Liver (tissue), 9 donors: ENCODE results near the gene PTPRD. TPM values are rescaled to one million over a fixed set of nuclear protein-coding genes. Genes with fewer than 3 reads are reported as not detected.

Experiments
- DNase-seq: peaks from one replicate; pipeline ENCODE4 v3.0.0-alpha.2; 2017; ENCODE audit warnings: low spot score
- H3K27ac ChIP-seq, 2 donors: one replicate each; pipeline ENCODE4 v1.7.0; 2013; ENCODE audit warnings: inconsistent platforms in 2 of 2, low read length in 2 of 2, control low read depth in 1 of 2, low read depth in 1 of 2, mild to moderate bottlenecking in 1 of 2
- H3K27me3 ChIP-seq, 4 donors: one replicate each; pipeline versions ENCODE4 v1.6.1 to v1.7.0; 2013; ENCODE audit warnings: low read length in 3 of 4, inconsistent platforms in 1 of 4, mild to moderate bottlenecking in 1 of 4, moderate library complexity in 1 of 4; ENCODE audit not compliant: control insufficient read depth in 4 of 4, insufficient read depth in 4 of 4
- H3K36me3 ChIP-seq, 4 donors: one replicate each; pipeline versions ENCODE4 v1.6.1 to v1.7.0; 2013; ENCODE audit warnings: low read length in 3 of 4, mild to moderate bottlenecking in 3 of 4, low read depth in 1 of 4, moderate library complexity in 1 of 4; ENCODE audit not compliant: control insufficient read depth in 4 of 4, insufficient read depth in 3 of 4
- H3K4me1 ChIP-seq, 4 donors: one replicate each; pipeline versions ENCODE4 v1.6.1 to v1.7.0; 2013; ENCODE audit warnings: low read length in 3 of 4, mild to moderate bottlenecking in 3 of 4, moderate library complexity in 1 of 4; ENCODE audit not compliant: control insufficient read depth in 4 of 4, insufficient read depth in 4 of 4
- H3K4me3 ChIP-seq, 3 donors: one replicate each; pipeline versions ENCODE4 v1.6.1 to v1.7.0; 2013; ENCODE audit warnings: low read length in 3 of 3, control low read depth in 1 of 3, low read depth in 1 of 3, mild to moderate bottlenecking in 1 of 3
- H3K9ac ChIP-seq, 2 donors: one replicate each; pipeline ENCODE4 v1.7.0; 2013; ENCODE audit warnings: low read length in 2 of 2, mild to moderate bottlenecking in 2 of 2, moderate library complexity in 2 of 2, control low read depth in 1 of 2, low read depth in 1 of 2
- H3K9me3 ChIP-seq, 4 donors: one replicate each; pipeline versions ENCODE4 v1.6.1 to v1.7.0; 2013; ENCODE audit warnings: low read length in 3 of 4; ENCODE audit not compliant: control insufficient read depth in 4 of 4
- ATF3 ChIP-seq: IDR thresholded peaks from 2 replicates; pipeline ENCODE4 v1.6.1; 2016; ENCODE audit warnings: antibody characterized with exemption
- EGR1 ChIP-seq, 2 donors: IDR thresholded peaks; 2 replicates each; pipeline ENCODE4 v1.6.1; 2016 to 2018; ENCODE audit warnings: antibody characterized with exemption in 2 of 2, low read depth in 2 of 2
- FOXA1 ChIP-seq: IDR thresholded peaks from 2 replicates; pipeline ENCODE4 v1.6.1; 2016; ENCODE audit warnings: antibody characterized with exemption
- FOXA2 ChIP-seq: IDR thresholded peaks from 2 replicates; pipeline ENCODE4 v1.6.1; 2016; ENCODE audit warnings: antibody characterized with exemption
- GABPA ChIP-seq, 2 donors: IDR thresholded peaks in 1 of 2; conservative IDR thresholded peaks in 1 of 2; 2 replicates each; pipeline ENCODE4 v1.6.1; 2016; ENCODE audit warnings: antibody characterized with exemption in 2 of 2, mild to moderate bottlenecking in 1 of 2, moderate library complexity in 1 of 2
- HNF4A ChIP-seq, 2 donors: conservative IDR thresholded peaks; 2 replicates each; pipeline ENCODE4 v1.6.1; 2016; ENCODE audit warnings: antibody characterized with exemption in 2 of 2, mild to moderate bottlenecking in 2 of 2
- JUND ChIP-seq, 2 donors: IDR thresholded peaks; 2 replicates each; pipeline ENCODE4 v1.6.1; 2016; ENCODE audit warnings: antibody characterized with exemption in 2 of 2
- NR2F2 ChIP-seq: IDR thresholded peaks from 2 replicates; pipeline ENCODE4 v1.6.1; 2016; ENCODE audit warnings: antibody characterized with exemption
- RAD21 ChIP-seq, 2 donors: IDR thresholded peaks; 2 replicates each; pipeline ENCODE4 v1.6.1; 2016; ENCODE audit warnings: antibody characterized with exemption in 2 of 2, mild to moderate bottlenecking in 2 of 2
- RXRA ChIP-seq, 2 donors: IDR thresholded peaks; 2 replicates each; pipeline ENCODE4 v1.6.1; 2017 to 2018; ENCODE audit warnings: antibody characterized with exemption in 2 of 2, mild to moderate bottlenecking in 1 of 2
- SP1 ChIP-seq: IDR thresholded peaks from 2 replicates; pipeline ENCODE4 v1.6.1; 2018; ENCODE audit warnings: antibody characterized with exemption, mild to moderate bottlenecking
- TAF1 ChIP-seq: conservative IDR thresholded peaks from 2 replicates; pipeline ENCODE4 v1.6.1; 2016; ENCODE audit warnings: antibody characterized with exemption, mild to moderate bottlenecking
- YY1 ChIP-seq: IDR thresholded peaks from 2 replicates; pipeline ENCODE4 v1.6.1; 2016; ENCODE audit warnings: antibody characterized with exemption, mild to moderate bottlenecking
- ZBTB33 ChIP-seq: IDR thresholded peaks from 2 replicates; pipeline ENCODE4 v1.6.1; 2016; ENCODE audit warnings: antibody characterized with exemption
- WGBS: extraction: QIAGEN DNeasy Blood & Tissue Kit; methylation state at CpG from one replicate; pipeline ENCODE4 v1.1.7; 2013; 5-methylcytosine and 5-hydroxymethylcytosine counted together
- polyA plus RNA-seq, 2 donors: library from polyadenylated mRNA; stranded (reverse) in 1 of 2; unstranded in 1 of 2; fragments of 200-250 nt in 1 of 2; fragments of >200 nt in 1 of 2; fragmentation: Nextera tagmentation in 1 of 2; extraction: Ambion mirVana in 1 of 2; gene quantifications; one replicate each; pipeline versions ENCODE4 v1.2.1 to v1.2.3, GENCODE V29; 2013 to 2015
- total RNA-seq, 2 donors: library from RNA; depleted of rRNA; stranded (reverse); fragments of >200 nt; gene quantifications; one replicate each; pipeline ENCODE4 v1.2.3, GENCODE V29; 2014
- TF ChIP-seq, protein P1 (sequence below): IDR thresholded peaks from 2 replicates; pipeline ENCODE4 v1.6.1; 2016; ENCODE audit warnings: antibody characterized with exemption
- TF ChIP-seq, protein P2 (sequence below): fragments of 150-350 bp; IDR thresholded peaks from 2 replicates; pipeline ENCODE4 v1.5.1; 2017; ENCODE audit warnings: improper control_type of control experiment, low read depth, low read length; ENCODE audit not compliant: missing input control
- TF ChIP-seq, protein P3 (sequence below): IDR thresholded peaks from 2 replicates; pipeline ENCODE4 v1.6.1; 2016; ENCODE audit warnings: antibody characterized with exemption, mild to moderate bottlenecking
- donor health status: healthy.
- donor health status: healthy.
- donor health status: healthy.
- donor health status: healthy.
- donor health status: healthy.

Gene PTPRD
- total and polyA plus RNA-seq, 4 donors, result 0.78 to 34.2 (median 4.7) TPM

DNA sequence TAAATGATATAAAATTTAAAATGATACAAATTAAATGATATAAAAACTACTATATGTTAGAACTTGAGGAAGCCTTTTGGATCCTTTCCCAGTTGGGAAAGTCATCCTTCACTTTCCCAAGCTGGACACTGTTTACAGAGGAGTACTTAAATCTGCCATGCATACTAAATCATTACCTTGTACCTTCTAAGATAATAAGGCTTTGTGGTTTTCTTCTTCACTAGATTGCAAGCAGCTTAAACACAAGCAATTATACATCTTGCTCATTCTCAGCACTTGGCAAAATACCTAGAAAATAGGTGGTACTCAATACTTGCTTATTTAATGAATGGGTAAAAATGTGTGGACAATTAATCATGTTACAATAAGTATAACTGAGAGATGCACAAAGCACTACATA is 666.8 kb downstream of the PTPRD start:
- Histone ChIP-seq H3K9me3 (no peaks in the 10 kb centered on the region), H3K4me3 (no peak overlapping the region), H3K4me1 (no peaks in the 10 kb centered on the region), H3K9ac (no peak overlapping the region), H3K27me3 (no peaks in the 10 kb centered on the region), H3K27ac (no peak overlapping the region), H3K36me3 (no peaks in the 10 kb centered on the region)
- TF ChIP-seq, protein P1, sequence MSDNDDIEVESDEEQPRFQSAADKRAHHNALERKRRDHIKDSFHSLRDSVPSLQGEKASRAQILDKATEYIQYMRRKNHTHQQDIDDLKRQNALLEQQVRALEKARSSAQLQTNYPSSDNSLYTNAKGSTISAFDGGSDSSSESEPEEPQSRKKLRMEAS, result no peak
- DNase-seq, result no peak

GRCh38 chr9:9942764-9943424 is 669.9 kb downstream of the PTPRD start:
- no peaks in the 10 kb centered on the region for H3K27me3 ChIP-seq
- H3K4me3 ChIP-seq, result no peak overlapping the region
- H3K36me3 ChIP-seq, result no peaks in the 10 kb centered on the region
- H3K9ac ChIP-seq, result no peak overlapping the region
- H3K27ac ChIP-seq, result no peak overlapping the region
- H3K9me3 ChIP-seq, result no peaks in the 10 kb centered on the region
- WGBS, result 23% methylated on average over 5 of the region's 5 CpGs
- DNase-seq, result peak; percentile 74
- no peak for TF ChIP-seq TAF1
- TF ChIP-seq FOXA1, result no peak
- TF ChIP-seq SP1, result no peak
- TF ChIP-seq RAD21 (IDR thresholded peaks at IDR 0.05), result peak; percentile 82 to 89
- no peak for TF ChIP-seq YY1
- TF ChIP-seq JUND (IDR thresholded peaks at IDR 0.05), result no peak
- no peak for TF ChIP-seq ATF3
- no peak for TF ChIP-seq GABPA (IDR thresholded peaks at IDR 0.05 in 1 of 2, conservative IDR thresholded peaks at IDR 0.05 in 1 of 2)
- TF ChIP-seq, protein P1, result no peak
- TF ChIP-seq FOXA2, result no peak
- TF ChIP-seq, protein P2, sequence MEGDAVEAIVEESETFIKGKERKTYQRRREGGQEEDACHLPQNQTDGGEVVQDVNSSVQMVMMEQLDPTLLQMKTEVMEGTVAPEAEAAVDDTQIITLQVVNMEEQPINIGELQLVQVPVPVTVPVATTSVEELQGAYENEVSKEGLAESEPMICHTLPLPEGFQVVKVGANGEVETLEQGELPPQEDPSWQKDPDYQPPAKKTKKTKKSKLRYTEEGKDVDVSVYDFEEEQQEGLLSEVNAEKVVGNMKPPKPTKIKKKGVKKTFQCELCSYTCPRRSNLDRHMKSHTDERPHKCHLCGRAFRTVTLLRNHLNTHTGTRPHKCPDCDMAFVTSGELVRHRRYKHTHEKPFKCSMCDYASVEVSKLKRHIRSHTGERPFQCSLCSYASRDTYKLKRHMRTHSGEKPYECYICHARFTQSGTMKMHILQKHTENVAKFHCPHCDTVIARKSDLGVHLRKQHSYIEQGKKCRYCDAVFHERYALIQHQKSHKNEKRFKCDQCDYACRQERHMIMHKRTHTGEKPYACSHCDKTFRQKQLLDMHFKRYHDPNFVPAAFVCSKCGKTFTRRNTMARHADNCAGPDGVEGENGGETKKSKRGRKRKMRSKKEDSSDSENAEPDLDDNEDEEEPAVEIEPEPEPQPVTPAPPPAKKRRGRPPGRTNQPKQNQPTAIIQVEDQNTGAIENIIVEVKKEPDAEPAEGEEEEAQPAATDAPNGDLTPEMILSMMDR, result peak; percentile 92
- TF ChIP-seq, protein P3, sequence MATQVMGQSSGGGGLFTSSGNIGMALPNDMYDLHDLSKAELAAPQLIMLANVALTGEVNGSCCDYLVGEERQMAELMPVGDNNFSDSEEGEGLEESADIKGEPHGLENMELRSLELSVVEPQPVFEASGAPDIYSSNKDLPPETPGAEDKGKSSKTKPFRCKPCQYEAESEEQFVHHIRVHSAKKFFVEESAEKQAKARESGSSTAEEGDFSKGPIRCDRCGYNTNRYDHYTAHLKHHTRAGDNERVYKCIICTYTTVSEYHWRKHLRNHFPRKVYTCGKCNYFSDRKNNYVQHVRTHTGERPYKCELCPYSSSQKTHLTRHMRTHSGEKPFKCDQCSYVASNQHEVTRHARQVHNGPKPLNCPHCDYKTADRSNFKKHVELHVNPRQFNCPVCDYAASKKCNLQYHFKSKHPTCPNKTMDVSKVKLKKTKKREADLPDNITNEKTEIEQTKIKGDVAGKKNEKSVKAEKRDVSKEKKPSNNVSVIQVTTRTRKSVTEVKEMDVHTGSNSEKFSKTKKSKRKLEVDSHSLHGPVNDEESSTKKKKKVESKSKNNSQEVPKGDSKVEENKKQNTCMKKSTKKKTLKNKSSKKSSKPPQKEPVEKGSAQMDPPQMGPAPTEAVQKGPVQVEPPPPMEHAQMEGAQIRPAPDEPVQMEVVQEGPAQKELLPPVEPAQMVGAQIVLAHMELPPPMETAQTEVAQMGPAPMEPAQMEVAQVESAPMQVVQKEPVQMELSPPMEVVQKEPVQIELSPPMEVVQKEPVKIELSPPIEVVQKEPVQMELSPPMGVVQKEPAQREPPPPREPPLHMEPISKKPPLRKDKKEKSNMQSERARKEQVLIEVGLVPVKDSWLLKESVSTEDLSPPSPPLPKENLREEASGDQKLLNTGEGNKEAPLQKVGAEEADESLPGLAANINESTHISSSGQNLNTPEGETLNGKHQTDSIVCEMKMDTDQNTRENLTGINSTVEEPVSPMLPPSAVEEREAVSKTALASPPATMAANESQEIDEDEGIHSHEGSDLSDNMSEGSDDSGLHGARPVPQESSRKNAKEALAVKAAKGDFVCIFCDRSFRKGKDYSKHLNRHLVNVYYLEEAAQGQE, result no peak
- TF ChIP-seq NR2F2, result no peak
- no peak for TF ChIP-seq RXRA (IDR thresholded peaks at IDR 0.05)
- TF ChIP-seq EGR1 (IDR thresholded peaks at IDR 0.05; ENCODE audit: low read depth in 2 of 2), result no peak
- no peak for TF ChIP-seq HNF4A (conservative IDR thresholded peaks at IDR 0.05)
- TF ChIP-seq ZBTB33, result no peak
- H3K4me1 ChIP-seq, result no peaks in the 10 kb centered on the region
